Dendritic cell treated with granulocyte-macrophage colony-stimulating factor and Interleukin-4, amounts not matched to agents 40 ng/mL and 50 ng/mL, for 4 days (primary cell): ENCODE results near the gene PPP4R4.

ENCODE experiments used
- H3K27ac Mint-ChIP-seq: one replicate; pipeline ENCODE4 v1.8.0; 2022; ENCODE audit warnings: mild to moderate bottlenecking, mixed read lengths
- H3K27me3 Mint-ChIP-seq: one replicate; pipeline ENCODE4 v1.8.0; 2022; ENCODE audit warnings: mild to moderate bottlenecking, mixed read lengths
- H3K36me3 Mint-ChIP-seq: one replicate; pipeline ENCODE4 v1.8.0; 2022; ENCODE audit warnings: low read depth, mixed read lengths
- H3K4me1 Mint-ChIP-seq: one replicate; pipeline ENCODE4 v1.8.0; 2022; ENCODE audit warnings: low read depth, mixed read lengths
- H3K4me3 Mint-ChIP-seq: one replicate; pipeline ENCODE4 v1.8.0; 2022; ENCODE audit warnings: mild to moderate bottlenecking, moderate library complexity, mixed read lengths
- H3K9me3 Mint-ChIP-seq: one replicate; pipeline ENCODE4 v1.8.0; 2022; ENCODE audit warnings: mixed read lengths
- intact Hi-C: fragments of 100-400 bp; cut with micrococcal nuclease; formaldehyde crosslinking; loops from one replicate; pipeline ENCODE4 v1.15.0; 2022

Gene PPP4R4, protein sequence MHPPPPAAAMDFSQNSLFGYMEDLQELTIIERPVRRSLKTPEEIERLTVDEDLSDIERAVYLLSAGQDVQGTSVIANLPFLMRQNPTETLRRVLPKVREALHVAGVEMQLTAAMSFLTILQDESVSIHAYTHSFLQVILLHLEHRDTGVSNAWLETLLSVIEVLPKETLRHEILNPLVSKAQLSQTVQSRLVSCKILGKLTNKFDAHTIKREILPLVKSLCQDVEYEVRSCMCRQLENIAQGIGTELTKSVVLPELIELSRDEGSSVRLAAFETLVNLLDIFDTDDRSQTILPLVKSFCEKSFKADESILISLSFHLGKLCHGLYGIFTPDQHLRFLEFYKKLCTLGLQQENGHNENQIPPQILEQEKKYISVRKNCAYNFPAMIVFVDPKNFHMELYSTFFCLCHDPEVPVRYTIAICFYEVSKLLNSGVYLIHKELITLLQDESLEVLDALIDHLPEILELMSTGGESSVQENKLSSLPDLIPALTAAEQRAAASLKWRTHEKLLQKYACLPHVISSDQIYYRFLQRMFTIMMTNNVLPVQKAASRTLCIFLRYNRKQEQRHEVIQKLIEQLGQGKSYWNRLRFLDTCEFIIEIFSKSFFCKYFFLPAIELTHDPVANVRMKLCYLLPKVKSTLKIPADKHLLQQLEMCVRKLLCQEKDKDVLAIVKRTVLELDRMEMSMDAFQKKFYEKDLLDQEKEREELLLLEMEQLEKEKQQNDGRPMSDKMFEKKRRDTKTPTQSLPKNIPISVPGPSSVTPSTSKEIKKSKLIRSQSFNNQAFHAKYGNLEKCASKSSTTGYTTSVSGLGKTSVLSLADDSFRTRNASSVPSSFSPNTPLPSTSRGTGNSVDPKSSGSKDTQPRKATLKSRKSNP

DNA sequence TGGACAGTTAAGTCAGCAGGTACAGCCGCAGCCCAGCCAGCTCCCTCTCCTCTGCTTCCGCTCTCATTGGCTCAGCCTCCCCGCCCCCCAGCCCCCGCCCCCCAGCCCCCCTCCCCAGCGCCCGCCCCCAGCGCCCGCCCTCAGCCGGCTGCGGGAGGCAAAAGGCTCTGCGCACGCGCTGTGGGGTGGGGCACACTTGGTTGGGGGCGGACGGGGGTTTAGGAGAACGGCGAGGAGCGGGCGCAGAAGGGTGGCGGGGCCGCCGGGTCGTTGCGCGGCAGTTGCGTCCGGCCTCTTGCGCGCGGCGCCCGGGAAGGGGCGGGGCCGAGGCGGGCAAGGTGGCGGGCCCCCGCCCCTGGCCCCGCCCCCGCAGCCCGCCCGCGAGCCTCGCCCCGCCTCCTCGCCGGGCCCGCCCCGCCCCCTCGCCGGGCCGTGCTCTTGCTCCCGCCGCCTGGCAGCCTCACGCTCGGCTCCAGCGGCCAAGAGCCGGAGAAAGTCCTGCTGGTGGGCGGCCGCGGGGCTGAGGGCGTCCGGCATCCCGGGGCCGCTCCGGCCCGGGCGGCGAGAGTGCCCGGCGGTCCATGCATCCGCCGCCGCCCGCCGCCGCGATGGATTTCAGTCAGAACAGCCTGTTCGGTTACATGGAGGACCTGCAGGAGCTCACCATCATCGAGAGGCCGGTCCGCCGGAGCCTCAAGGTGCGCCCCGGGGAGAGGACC, at the start of gene PPP4R4:
PPP4R4 (plus strand) TSS at position 438 of the 719 bp plus-strand sequence; CDS start at position 582, 144 bp downstream.
- no peaks in the 10 kb centered on the region for H3K36me3 Mint-ChIP-seq
- no peaks in the 10 kb centered on the region for H3K9me3 Mint-ChIP-seq
- peaks cover 19% of the 10 kb centered on the region for H3K4me1 Mint-ChIP-seq
- H3K4me3 Mint-ChIP-seq = peak within 1 kb of the TSS; percentile 65
- intact Hi-C loops = no loop called here
- peaks cover 62% of the 10 kb centered on the region for H3K27me3 Mint-ChIP-seq
- H3K27ac Mint-ChIP-seq = no peak within 1 kb of the TSS

DNA sequence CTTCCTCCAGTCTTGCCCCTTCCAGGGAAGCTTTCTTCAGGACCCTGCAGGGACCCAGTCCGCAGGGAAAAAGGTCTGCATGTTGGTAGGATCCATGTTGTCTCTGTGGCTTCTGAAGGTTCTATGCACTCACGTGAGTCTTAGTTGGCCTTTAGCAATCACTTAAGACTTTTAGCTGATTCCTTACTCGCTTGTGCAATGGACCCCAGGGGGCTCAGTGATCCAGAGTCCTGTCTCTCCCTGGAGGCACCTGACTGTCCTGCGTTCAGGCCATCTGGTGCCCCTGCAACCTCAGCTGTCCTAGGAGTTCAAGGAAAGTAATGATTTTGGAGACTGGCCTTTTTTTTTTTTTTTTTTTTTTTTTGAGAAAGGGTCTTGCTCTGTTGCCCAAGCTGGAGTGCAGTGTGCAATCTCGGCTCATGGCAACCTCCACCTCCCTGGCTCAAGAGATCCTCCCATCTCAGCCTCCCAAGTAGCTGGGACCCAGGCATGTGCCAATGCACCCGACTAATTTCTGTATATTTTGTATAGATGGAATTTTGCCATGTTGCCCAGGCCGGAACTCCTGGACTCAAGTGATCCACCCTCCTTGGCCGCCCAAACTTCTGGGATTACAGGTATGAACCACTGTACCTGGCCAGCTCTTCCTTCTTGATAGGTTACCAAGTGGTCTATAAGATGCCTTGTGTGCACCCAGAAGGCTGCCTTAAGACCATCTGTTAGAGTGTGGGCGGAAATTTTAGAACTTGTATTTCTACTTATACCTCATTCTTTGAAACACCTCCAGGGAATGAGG, 49.3 kb upstream of the PPP4R4 start:
- intact Hi-C loops = no loop called here
- peaks cover 20% of the 10 kb centered on the region for H3K4me1 Mint-ChIP-seq
- H3K27ac Mint-ChIP-seq = no peak overlapping the region
- H3K36me3 Mint-ChIP-seq = peaks cover 28% of the 10 kb centered on the region
- H3K4me3 Mint-ChIP-seq = no peak overlapping the region
- H3K27me3 Mint-ChIP-seq = peaks cover 12% of the 10 kb centered on the region
- H3K9me3 Mint-ChIP-seq = peaks cover 12% of the 10 kb centered on the region

DNA sequence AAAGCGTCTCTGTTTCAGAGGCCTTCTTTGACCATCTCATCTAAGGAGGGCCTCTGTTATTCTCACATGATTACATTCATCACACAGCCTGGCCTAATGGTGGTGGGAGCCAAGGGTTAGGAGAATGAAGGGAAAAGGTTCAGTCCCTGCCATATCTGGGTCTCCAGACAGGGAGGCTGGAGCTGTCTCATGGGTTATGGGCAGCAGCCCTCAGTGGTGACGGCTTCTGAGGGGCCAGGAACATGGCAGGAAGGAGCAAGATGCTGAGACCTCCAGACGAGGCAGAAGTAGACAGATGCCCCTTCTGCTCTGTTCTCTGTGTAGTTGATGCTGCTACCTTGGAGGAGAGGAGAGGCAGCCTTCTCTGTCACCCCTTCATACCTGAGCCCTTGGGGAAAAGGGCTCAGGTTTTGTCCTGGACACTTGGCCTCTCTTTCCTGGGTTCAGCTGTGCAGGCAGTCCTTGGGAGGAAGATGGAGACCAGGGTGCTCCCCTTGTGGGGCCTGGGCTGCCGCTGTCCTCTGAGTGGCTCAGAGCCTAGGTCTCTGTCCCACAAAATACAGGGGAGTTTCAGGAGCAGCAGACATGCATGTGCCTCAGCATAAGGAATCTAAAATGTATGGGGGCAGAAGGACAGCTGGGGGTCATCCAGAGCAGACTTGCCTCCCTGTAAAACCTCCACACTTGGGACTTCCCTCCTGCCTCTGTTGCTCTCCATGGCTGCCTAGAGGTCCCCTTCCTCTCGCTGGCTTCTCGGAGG, 48.3 kb upstream of the PPP4R4 start:
- intact Hi-C loops = no loop called here
- Mint-ChIP-seq H3K36me3 (peaks cover 28% of the 10 kb centered on the region), H3K9me3 (peaks cover 3% of the 10 kb centered on the region), H3K4me3 (no peak overlapping the region), H3K27ac (no peak overlapping the region), H3K4me1 (peaks cover 27% of the 10 kb centered on the region), H3K27me3 (peaks cover 11% of the 10 kb centered on the region)

DNA sequence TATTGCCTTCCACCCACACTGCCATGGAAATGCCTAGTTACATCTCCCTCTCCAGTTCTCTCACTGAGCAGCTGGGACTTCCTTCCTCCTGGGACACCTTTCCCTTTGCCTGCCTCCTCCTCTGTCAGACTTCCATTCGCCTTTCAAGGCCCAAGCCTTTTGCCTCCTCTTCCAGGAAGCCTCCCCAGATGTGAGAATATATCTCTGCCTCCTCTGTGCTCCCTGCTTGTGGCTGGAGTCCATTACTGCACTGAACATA, 47.8 kb upstream of the PPP4R4 start:
- Mint-ChIP-seq H3K36me3 (peaks cover 28% of the 10 kb centered on the region), H3K9me3 (no peaks in the 10 kb centered on the region), H3K27ac (no peak overlapping the region), H3K4me3 (no peak overlapping the region), H3K27me3 (peaks cover 13% of the 10 kb centered on the region), H3K4me1 (peaks cover 27% of the 10 kb centered on the region)
- intact Hi-C loops = no loop called here

DNA sequence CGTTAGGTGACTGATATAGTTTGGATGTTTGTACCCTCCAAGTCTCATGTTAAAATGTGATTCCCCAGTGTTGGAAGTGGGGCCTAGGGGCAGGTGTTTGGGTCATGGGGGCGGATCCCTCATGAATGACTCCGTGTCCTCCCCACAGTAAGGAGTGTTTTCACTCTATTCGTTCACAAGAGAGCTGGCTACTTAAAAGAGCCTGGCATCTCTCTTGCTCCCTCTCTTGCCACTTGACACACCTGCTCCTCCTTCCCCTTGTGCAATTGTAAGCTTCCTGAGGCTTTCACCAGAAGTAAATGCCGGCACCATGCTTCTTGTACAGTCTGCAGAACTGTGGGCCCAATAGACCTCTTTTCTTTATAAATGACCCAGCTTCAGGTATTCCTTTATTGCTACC, 47.3 kb upstream of the PPP4R4 start:
- no peak overlapping the region for H3K4me3 Mint-ChIP-seq

DNA sequence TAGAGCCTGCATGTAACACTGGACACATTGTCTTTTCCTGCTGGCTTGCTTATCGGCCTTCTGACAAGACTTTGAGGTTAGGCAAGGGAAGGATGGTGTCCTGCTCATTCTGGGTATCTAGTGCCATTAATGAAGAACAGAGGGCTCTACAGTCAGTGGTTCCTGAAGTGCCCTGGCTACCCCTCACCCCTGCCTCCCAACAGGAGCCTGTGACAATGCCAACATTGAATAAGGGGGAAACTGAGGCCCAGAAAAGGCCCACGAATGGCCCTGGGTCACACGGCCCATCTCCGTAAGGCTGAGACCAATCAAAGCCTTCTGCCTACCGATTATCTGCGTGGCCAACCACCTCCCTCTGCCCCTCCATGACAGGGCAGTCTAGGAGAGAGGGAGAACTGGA, 46.8 kb upstream of the PPP4R4 start:
- no peak overlapping the region for H3K4me3 Mint-ChIP-seq
- no peaks in the 10 kb centered on the region for H3K9me3 Mint-ChIP-seq
- no peak overlapping the region for H3K27ac Mint-ChIP-seq
- intact Hi-C loops = no loop called here
- H3K27me3 Mint-ChIP-seq = peaks cover 11% of the 10 kb centered on the region
- peaks cover 28% of the 10 kb centered on the region for H3K36me3 Mint-ChIP-seq
- peaks cover 27% of the 10 kb centered on the region for H3K4me1 Mint-ChIP-seq

More for the DNA sequence above, 47.3 kb upstream of the PPP4R4 start:
- Mint-ChIP-seq H3K36me3 (peaks cover 28% of the 10 kb centered on the region), H3K27ac (no peak overlapping the region), H3K4me1 (peaks cover 27% of the 10 kb centered on the region), H3K27me3 (peaks cover 12% of the 10 kb centered on the region), H3K9me3 (no peaks in the 10 kb centered on the region)
- intact Hi-C loops = no loop called here

DNA sequence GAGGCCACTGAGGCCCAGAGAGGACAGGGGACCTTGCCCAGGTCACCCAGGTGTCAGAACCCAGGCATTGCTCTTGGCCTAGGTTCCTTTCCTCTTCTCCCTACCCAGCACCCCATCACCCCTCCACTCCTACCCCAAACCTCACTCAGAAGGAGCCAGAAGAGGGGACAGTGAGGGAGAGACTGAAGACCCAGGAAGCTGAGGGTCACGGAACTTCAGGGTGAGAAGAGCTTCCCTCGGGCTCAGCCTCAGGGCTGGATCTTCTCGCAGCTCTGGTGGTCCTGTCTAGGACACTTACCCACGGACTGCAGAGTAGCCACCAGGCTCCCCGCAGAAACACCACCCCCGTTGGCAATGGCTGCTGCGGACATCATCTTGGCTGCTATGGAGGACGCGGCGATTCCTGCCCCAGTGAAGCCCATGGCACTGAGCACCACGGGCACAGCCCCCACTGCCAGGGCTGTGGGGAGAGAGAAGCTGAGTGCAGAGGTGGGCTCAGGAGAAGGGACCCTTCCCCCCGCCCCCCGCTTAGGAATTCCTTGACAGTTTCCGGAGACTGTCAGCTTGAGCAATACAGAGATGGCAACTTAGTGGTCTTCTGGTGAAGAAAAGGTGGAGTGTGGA, 45.8 kb upstream of the PPP4R4 start:
- Mint-ChIP-seq H3K27me3 (peaks cover 8% of the 10 kb centered on the region), H3K4me3 (peak overlapping the region; percentile 88), H3K27ac (peak overlapping the region; percentile 84), H3K9me3 (no peaks in the 10 kb centered on the region), H3K4me1 (peaks cover 27% of the 10 kb centered on the region), H3K36me3 (peaks cover 28% of the 10 kb centered on the region)
- intact Hi-C loops = no loop called here

DNA sequence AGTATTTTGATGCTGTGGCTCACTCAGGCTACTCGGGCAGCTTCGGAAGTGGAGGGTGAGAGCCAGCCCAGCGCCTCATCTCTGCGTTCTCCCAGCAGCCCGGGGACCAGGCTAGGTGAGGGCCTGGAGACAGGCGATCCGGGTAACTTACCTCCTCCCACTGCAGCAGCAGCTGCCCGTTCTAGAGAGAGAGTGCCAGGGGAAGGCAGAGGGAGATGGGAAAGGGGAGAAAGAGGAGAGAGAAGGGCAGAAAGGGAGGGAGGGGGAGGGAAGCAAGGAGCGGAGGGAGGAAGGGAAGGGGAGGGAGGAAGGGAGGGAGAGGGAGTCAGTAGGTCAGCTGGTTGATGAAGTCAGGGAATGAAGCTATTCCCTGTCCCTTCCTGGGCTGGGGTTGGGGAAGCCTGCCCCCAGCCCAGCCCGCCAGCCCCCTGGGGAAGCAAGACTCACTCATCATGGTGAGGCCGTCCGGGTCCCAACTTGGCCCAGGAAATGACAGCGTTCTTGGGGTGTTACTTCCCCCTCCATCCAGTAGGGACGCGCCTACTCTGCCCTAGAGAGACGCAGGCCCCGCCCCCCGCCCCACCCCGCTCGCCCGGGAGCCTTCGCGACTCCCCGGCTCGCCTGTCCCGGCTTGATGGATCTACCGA, 44.9 kb upstream of the PPP4R4 start, which contains the start of gene IFI27L2:
IFI27L2 (minus strand) TSS at position 494 of the 647 bp plus-strand sequence; CDS start at position 454, 40 bp downstream.
- peaks cover 28% of the 10 kb centered on the region for H3K36me3 Mint-ChIP-seq
- peak within 1 kb of the TSS; percentile 84 for H3K27ac Mint-ChIP-seq
- intact Hi-C loops = loop anchor here (1.0 kb wide), 1 partner anchor 48 kb away; the partner anchor contains the start of genes DDX24 and IFI27L1
- peak within 1 kb of the TSS; percentile 88 for H3K4me3 Mint-ChIP-seq
- no peaks in the 10 kb centered on the region for H3K9me3 Mint-ChIP-seq
- H3K4me1 Mint-ChIP-seq = peaks cover 27% of the 10 kb centered on the region
- H3K27me3 Mint-ChIP-seq = peaks cover 11% of the 10 kb centered on the region

DNA sequence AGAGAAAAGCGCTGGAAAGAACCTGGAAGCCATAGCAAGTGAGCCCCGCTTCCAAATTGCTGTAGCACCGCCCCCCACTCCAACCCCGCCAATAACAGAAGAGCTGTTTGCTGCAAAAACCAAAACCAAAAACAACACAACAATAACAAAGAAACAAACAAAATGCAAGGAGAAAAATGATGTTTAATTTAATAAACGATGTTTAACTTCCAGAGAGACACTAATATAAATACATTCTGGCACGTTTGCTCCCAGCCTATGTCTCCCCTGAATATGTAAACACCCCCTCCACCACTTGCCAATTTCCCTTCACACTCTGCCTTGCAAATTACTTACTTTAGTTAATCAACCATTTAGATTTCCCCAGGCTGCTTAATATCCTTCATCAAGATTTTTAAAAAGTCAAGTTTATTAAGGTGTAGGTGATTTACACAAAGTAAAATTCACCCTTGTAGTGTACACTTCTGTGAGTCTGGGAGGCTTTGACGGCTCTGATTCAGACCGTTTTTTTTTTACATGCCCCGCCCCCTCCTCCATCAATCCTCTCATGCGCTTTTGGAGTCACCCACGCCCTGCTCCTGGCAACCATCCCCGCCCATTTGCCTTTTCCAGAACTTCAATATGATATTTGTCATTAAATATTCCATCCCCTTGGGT, 44.2 kb upstream of the PPP4R4 start:
- peaks cover 11% of the 10 kb centered on the region for H3K27me3 Mint-ChIP-seq
- peaks cover 28% of the 10 kb centered on the region for H3K36me3 Mint-ChIP-seq
- intact Hi-C loops = loop anchor here (1.0 kb wide), 1 partner anchor 49 kb away; the partner anchor contains the start of genes DDX24 and IFI27L1
- no peaks in the 10 kb centered on the region for H3K9me3 Mint-ChIP-seq
- H3K4me1 Mint-ChIP-seq = peaks cover 27% of the 10 kb centered on the region
- peak overlapping the region; percentile 84 for H3K27ac Mint-ChIP-seq
- peak overlapping the region; percentile 88 for H3K4me3 Mint-ChIP-seq

DNA sequence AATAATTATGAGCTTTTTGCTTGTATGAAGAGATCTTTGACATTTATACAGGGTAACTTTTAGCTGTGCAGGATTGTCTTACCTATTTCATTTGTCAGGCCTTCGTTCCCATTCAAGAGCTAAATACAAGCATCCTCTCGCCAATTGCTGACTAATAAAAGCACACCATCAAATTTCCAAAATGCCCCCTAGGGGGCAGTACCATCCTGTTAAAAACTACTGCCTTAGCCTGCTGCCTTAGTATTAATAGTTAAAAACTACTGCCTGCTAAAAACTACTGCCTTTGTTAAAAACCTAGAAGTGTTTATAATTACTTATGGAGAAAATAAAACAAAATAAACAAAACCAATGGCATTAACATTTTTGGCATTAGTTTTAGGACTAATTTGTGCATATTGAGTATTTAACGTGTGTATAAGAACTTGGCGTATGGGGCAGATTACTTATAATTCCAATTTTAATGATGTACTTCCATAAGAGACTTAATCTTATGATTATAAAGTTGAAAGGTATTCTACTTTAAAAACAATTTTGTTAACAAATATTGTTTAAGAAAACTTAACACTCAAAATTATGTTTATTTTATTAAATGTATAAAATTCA, 41.7 kb upstream of the PPP4R4 start:
- peaks cover 9% of the 10 kb centered on the region for H3K9me3 Mint-ChIP-seq
- intact Hi-C loops = loop anchor here (2.0 kb wide), 1 partner anchor 46 kb away; no protein-coding TSS in a partner anchor
- H3K27ac Mint-ChIP-seq = no peak overlapping the region
- H3K36me3 Mint-ChIP-seq = peaks cover 16% of the 10 kb centered on the region
- H3K27me3 Mint-ChIP-seq = peaks cover 24% of the 10 kb centered on the region
- H3K4me1 Mint-ChIP-seq = peaks cover 27% of the 10 kb centered on the region
- no peak overlapping the region for H3K4me3 Mint-ChIP-seq

DNA sequence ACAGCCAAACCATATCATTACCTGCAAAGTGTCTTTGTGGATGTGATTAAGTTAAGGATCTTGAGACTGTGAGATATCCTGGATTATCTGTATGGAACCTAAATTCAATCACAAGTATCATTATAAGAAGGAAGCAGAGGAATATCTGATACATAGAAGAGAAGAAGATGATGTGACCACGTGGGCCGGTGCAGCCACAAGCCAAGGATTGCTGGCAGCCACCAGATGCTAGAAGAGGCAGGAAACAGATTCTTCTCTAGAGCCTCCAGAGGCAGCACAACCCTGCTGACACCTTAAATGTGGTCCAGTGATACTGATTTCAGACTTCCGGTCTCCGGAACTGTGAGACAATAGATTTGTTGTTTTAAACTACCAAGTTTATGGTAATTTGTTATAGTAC, 38.6 kb upstream of the PPP4R4 start:
- Mint-ChIP-seq H3K4me3 (no peak overlapping the region), H3K9me3 (peaks cover 9% of the 10 kb centered on the region), H3K27ac (no peak overlapping the region), H3K4me1 (no peaks in the 10 kb centered on the region), H3K36me3 (no peaks in the 10 kb centered on the region), H3K27me3 (peaks cover 21% of the 10 kb centered on the region)
- intact Hi-C loops = no loop called here
